UCSD-AML1 (cell line): Measurements from ENCODE around the gene TNP2.

ENCODE experiments used
- DNase-seq: peaks from one replicate; lab custom pipeline; 2025; ENCODE audit not compliant: unreplicated experiment; lab: John Stamatoyannopoulos, UW

TNP2 gene

GRCh38 chr16:11245222-11245737 is 23.8 kb downstream of the TNP2 start:
- no peak for DNase-seq

- no peak for DNase-seq
Observed at GRCh38 chr16:11242658-11243057, 26.5 kb downstream of the TNP2 start.

- no peak for DNase-seq
Observed at GRCh38 chr16:11241480-11242204, 27.5 kb downstream of the TNP2 start.

- DNase-seq, result peak; percentile 45
Observed at GRCh38 chr16:11240636-11241473, 28.3 kb downstream of the TNP2 start.

- DNase-seq, result no peak
Observed at GRCh38 chr16:11239644-11240632, 29.2 kb downstream of the TNP2 start.

GRCh38 chr16:11238272-11239202 is 30.6 kb downstream of the TNP2 start:
- DNase-seq, result no peak

- peak; percentile 66 for DNase-seq
Observed at GRCh38 chr16:11236461-11237254, 32.5 kb downstream of the TNP2 start.

GRCh38 chr16:11235703-11235991 is 33.5 kb downstream of the TNP2 start:
- DNase-seq, result peak; percentile 46

- DNase-seq, result no peak
Observed at GRCh38 chr16:11234884-11235702, 34.0 kb downstream of the TNP2 start.

- DNase-seq, result peak; percentile 71
Observed at GRCh38 chr16:11233727-11234376, 35.3 kb downstream of the TNP2 start.

GRCh38 chr16:11232852-11233726 is 36.0 kb downstream of the TNP2 start:
- peak; percentile 88 for DNase-seq

- no peak for DNase-seq
Observed at GRCh38 chr16:11232302-11232851, 36.7 kb downstream of the TNP2 start.

- DNase-seq, result no peak
Observed at GRCh38 chr16:11231367-11231970, 37.7 kb downstream of the TNP2 start.

- no peak for DNase-seq
Observed at GRCh38 chr16:11229906-11230305, 39.2 kb downstream of the TNP2 start.

- DNase-seq, result no peak
Observed at GRCh38 chr16:11229432-11229831, 39.7 kb downstream of the TNP2 start.
